Measurements from ENCODE around the gene SRGAP3.

Gene SRGAP3

DNA sequence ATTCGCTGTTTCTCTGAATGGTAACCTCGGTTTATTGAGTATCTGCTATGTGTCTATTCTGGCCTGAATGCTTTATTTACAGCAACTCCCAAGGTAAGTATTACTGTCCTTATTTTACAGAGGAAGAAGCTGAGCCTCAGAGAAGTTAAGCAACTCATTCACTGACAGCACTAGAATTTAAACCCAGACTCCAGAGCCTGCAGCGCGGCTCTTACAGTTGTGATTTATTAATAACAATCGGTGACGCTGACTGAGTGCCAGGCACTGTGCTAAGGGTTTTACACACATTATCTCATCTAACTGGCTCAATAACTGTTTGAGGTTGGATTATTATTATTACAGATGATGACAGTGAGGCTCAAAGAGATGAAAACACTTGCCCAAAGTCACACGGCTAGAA lies 19.6 kb downstream of the SRGAP3 start:
- ATAC-seq: no peak
- TF ChIP-seq GLIS3 (CRISPR knock-in tag; IDR thresholded peaks at IDR 0.05) (no peak), ZNF8 (CRISPR knock-in tag; IDR thresholded peaks at IDR 0.05) (no peak), OSR1 (CRISPR knock-in tag; IDR thresholded peaks at IDR 0.05) (no peak), ESRRG (CRISPR knock-in tag; IDR thresholded peaks at IDR 0.05) (no peak), ZFP3 (CRISPR knock-in tag; IDR thresholded peaks at IDR 0.05) (no peak), ARNTL (CRISPR knock-in tag; IDR thresholded peaks at IDR 0.05; ENCODE audit: borderline replicate concordance, low read depth) (no peak), RARB (CRISPR knock-in tag; IDR thresholded peaks at IDR 0.05) (no peak), TOX (CRISPR knock-in tag; IDR thresholded peaks at IDR 0.05; ENCODE audit: borderline replicate concordance) (no peak), POU6F1 (CRISPR knock-in tag; IDR thresholded peaks at IDR 0.05; ENCODE audit: borderline replicate concordance, low read depth) (no peak), BACH2 (CRISPR knock-in tag; IDR thresholded peaks at IDR 0.05; ENCODE audit: borderline replicate concordance) (no peak), CSDC2 (CRISPR knock-in tag; IDR thresholded peaks at IDR 0.05) (no peak), CSRNP3 (CRISPR knock-in tag; IDR thresholded peaks at IDR 0.05) (no peak), TCF4 (CRISPR knock-in tag; IDR thresholded peaks at IDR 0.05; ENCODE audit: borderline replicate concordance) (no peak), ZNF565 (CRISPR knock-in tag; conservative IDR thresholded peaks at IDR 0.05; ENCODE audit: low read depth) (no peak), PPARA (CRISPR knock-in tag; IDR thresholded peaks at IDR 0.05; ENCODE audit: borderline replicate concordance) (no peak), ZC3H10 (CRISPR knock-in tag; IDR thresholded peaks at IDR 0.05) (no peak), PATZ1 (CRISPR knock-in tag; IDR thresholded peaks at IDR 0.05; ENCODE audit: borderline replicate concordance) (no peak), SNAI2 (CRISPR knock-in tag; IDR thresholded peaks at IDR 0.05) (no peak)
- TF ChIP-seq, protein P1, sequence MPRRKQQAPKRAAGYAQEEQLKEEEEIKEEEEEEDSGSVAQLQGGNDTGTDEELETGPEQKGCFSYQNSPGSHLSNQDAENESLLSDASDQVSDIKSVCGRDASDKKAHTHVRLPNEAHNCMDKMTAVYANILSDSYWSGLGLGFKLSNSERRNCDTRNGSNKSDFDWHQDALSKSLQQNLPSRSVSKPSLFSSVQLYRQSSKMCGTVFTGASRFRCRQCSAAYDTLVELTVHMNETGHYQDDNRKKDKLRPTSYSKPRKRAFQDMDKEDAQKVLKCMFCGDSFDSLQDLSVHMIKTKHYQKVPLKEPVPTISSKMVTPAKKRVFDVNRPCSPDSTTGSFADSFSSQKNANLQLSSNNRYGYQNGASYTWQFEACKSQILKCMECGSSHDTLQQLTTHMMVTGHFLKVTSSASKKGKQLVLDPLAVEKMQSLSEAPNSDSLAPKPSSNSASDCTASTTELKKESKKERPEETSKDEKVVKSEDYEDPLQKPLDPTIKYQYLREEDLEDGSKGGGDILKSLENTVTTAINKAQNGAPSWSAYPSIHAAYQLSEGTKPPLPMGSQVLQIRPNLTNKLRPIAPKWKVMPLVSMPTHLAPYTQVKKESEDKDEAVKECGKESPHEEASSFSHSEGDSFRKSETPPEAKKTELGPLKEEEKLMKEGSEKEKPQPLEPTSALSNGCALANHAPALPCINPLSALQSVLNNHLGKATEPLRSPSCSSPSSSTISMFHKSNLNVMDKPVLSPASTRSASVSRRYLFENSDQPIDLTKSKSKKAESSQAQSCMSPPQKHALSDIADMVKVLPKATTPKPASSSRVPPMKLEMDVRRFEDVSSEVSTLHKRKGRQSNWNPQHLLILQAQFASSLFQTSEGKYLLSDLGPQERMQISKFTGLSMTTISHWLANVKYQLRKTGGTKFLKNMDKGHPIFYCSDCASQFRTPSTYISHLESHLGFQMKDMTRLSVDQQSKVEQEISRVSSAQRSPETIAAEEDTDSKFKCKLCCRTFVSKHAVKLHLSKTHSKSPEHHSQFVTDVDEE (CRISPR knock-in tag; IDR thresholded peaks at IDR 0.05): no peak
- TF ChIP-seq, protein P2, sequence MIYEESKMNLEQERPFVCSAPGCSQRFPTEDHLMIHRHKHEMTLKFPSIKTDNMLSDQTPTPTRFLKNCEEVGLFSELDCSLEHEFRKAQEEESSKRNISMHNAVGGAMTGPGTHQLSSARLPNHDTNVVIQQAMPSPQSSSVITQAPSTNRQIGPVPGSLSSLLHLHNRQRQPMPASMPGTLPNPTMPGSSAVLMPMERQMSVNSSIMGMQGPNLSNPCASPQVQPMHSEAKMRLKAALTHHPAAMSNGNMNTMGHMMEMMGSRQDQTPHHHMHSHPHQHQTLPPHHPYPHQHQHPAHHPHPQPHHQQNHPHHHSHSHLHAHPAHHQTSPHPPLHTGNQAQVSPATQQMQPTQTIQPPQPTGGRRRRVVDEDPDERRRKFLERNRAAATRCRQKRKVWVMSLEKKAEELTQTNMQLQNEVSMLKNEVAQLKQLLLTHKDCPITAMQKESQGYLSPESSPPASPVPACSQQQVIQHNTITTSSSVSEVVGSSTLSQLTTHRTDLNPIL (CRISPR knock-in tag; IDR thresholded peaks at IDR 0.05; ENCODE audit: low read depth): no peak

DNA sequence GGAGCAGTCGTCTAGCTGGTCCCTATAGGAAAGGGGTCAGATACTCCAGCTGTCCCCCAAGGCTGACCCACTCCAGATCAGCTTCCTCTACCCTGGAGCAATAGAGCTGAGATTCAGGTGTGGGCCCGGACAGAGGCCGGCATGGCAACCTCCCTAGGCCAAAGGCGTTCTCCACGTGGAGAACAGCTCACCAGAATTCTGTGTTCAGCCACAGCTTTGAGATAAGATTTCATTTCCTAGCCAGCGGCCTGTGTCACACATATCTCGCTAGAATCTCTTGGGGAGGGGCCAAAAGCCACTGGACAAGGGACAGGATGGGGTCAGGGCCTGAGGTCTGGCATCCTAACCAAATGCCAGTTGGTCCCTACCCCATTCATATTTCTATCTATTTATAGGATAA lies 20.1 kb downstream of the SRGAP3 start:
- ATAC-seq: no peak; the same call in 2 of the 3 replicates
- TF ChIP-seq ISL1 (CRISPR knock-in tag; IDR thresholded peaks at IDR 0.05): no peak
- TF ChIP-seq TCF4 (CRISPR knock-in tag; IDR thresholded peaks at IDR 0.05; ENCODE audit: borderline replicate concordance): peak; percentile 50; the same call in 1 of the 2 replicates

DNA sequence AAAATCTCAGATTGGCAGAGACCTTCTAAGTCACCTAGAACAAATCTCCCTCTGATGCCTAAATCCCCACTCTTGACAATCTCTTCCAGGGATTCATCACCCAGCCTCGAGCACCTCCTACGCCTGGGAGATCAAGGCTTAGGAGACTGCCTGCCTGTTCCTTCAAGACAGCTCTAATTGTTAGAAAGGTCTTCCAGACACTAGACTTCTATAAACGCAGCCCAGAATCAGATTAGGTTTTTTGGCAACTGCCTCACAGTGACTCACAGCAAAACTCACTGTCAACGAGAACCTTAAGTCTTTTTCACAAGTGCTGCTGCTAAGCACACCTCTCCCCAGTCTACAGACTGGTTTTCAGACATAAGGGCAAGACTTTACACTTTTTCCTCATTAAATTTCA lies 23.1 kb downstream of the SRGAP3 start:
- peak; percentile 87 for ATAC-seq
- TF ChIP-seq TCF4 (CRISPR knock-in tag; IDR thresholded peaks at IDR 0.05; ENCODE audit: borderline replicate concordance) (no peak), RARB (CRISPR knock-in tag; IDR thresholded peaks at IDR 0.05) (no peak), CSDC2 (CRISPR knock-in tag; IDR thresholded peaks at IDR 0.05) (0 out of 2 replicates have a peak, but pooled peaks have one; percentile 44), POU6F1 (CRISPR knock-in tag; IDR thresholded peaks at IDR 0.05; ENCODE audit: borderline replicate concordance, low read depth) (no peak), ISL1 (CRISPR knock-in tag; IDR thresholded peaks at IDR 0.05) (peak; percentile 68), TOX (CRISPR knock-in tag; IDR thresholded peaks at IDR 0.05; ENCODE audit: borderline replicate concordance) (no peak), ZFP3 (CRISPR knock-in tag; IDR thresholded peaks at IDR 0.05) (0 out of 2 replicates have a peak, but pooled peaks have one; percentile 18), ESRRG (CRISPR knock-in tag; IDR thresholded peaks at IDR 0.05) (no peak)
- TF ChIP-seq, protein P2 (CRISPR knock-in tag; IDR thresholded peaks at IDR 0.05; ENCODE audit: low read depth): no peak
- TF ChIP-seq, protein P1 (CRISPR knock-in tag; IDR thresholded peaks at IDR 0.05): no peak
